Psoas muscle (tissue), 8 donors: ENCODE data around the gene YPEL5. TPM values are rescaled to one million over a fixed set of nuclear protein-coding genes. Genes with fewer than 3 reads are reported as not detected.
"Not testable (repeated sequence)": the region's sequence is repeated elsewhere in the genome, so short reads cannot be mapped to it uniquely, and the experiment has no call there.

Source experiments
- ATAC-seq, 4 donors: fragments of 200-7000 bp; cut with Tn5 transposase; one replicate each; pipeline ENCODE4 v1.9.1; 2020; ENCODE audit warnings: moderate library complexity in 3 of 4, mild to moderate bottlenecking in 2 of 4
- DNase-seq, 2 donors: peaks; one replicate each; pipeline ENCODE4 v3.0.0-alpha.2; 2020
- H3K27ac ChIP-seq: fragments of 200-600 bp; one replicate; pipeline ENCODE4 v1.8.0; 2022
- H3K27me3 ChIP-seq, 3 donors: fragments of 200-600 bp in 1 of 3; one replicate each; pipeline versions ENCODE4 v1.6.1 to v1.8.0; 2013 to 2022; ENCODE audit warnings: low read length in 2 of 3, mild to moderate bottlenecking in 2 of 3, moderate library complexity in 1 of 3; ENCODE audit not compliant: insufficient read depth in 3 of 3
- H3K36me3 ChIP-seq, 2 donors: fragments of 200-600 bp in 1 of 2; one replicate each; pipeline versions ENCODE4 v1.6.1 to v1.8.0; 2013 to 2022; ENCODE audit warnings: low read depth in 1 of 2, mild to moderate bottlenecking in 1 of 2, moderate library complexity in 1 of 2; ENCODE audit not compliant: insufficient read depth in 1 of 2
- H3K4me1 ChIP-seq: fragments of 200-600 bp; one replicate; pipeline ENCODE4 v1.8.0; 2022
- H3K4me3 ChIP-seq: fragments of 200-600 bp; one replicate; pipeline ENCODE4 v1.8.0; 2022; ENCODE audit warnings: mild to moderate bottlenecking
- H3K9me3 ChIP-seq: fragments of 200-600 bp; one replicate; pipeline ENCODE4 v1.8.0; 2022
- CTCF ChIP-seq: fragments of 200-600 bp; IDR thresholded peaks from one replicate; pipeline ENCODE4 v1.8.0; 2022; ENCODE audit warnings: antibody characterized with exemption
- WGBS, 3 donors: extraction: QIAGEN DNeasy Blood & Tissue Kit; methylation state at CpG; one replicate each; pipeline versions ENCODE4 v1.1.6 to v1.1.7; 2013; 5-methylcytosine and 5-hydroxymethylcytosine counted together
- intact Hi-C, 2 donors: fragments of 100-400 bp; cut with DNase I; formaldehyde crosslinking; loops; one replicate each; pipeline versions ENCODE4 v1.11.0 to v1.14.2; 2022
- long read RNA-seq, 2 donors: library from polyadenylated mRNA; unstranded; transcript quantifications; one replicate each; pipeline ENCODE4 v2.0.0, GENCODE V29; 2021
- polyA plus RNA-seq, 3 donors: library from polyadenylated mRNA; stranded (reverse); fragments of 200-250 nt; gene quantifications; one replicate each; pipeline ENCODE4 v1.2.3, GENCODE V29; 2013
- total RNA-seq, 4 donors: library from RNA; stranded (reverse); fragmentation: NEBNext Ultra II Directional in 2 of 4; extraction: Animal tissue kit (Norgen Biotek cat#: 25700) in 2 of 4; gene quantifications; one replicate each; pipeline versions ENCODE4 v1.2.1 to v1.2.4, GENCODE V29; 2021 to 2023
- donor health status: healthy with polysubstance abuse.
- donor health status: DM: no; HTN: no; CAD: no; lungs with moderate emphysema.
- donor health status: Bipolar disorder and iron deficiency.
- donor health status: healthy.
- donor health status: DM: yes; HTN: yes; CAD: no.
- donor health status: DM: no; HTN: no; CAD: no.
- donor health status: DM: no; HTN: no; CAD: no.
- donor health status: DM: yes; HTN: yes; CAD: no.

YPEL5 gene
- total RNA-seq (10 to 100 TPM; 48.0 to 98.0 (median 57.2) TPM), polyA plus RNA-seq (10 to 100 TPM; 23.2 to 55.4 (median 42.2) TPM)
- long read RNA-seq, donor 1, transcript YPEL5-201 (3 exons, 2,182 nt) = major isoform, 65 of 70 reads
- long read RNA-seq, donor 1, partial matches to known transcripts = 0 of 70 reads
- long read RNA-seq, donor 1, other reads (novel, unspliced or antisense) = 2 of 70 reads
- long read RNA-seq, donor 2, transcript YPEL5-201 (3 exons, 2,182 nt) = major isoform, 71 of 84 reads
- long read RNA-seq, donor 2, partial matches to known transcripts = 0 of 84 reads
- long read RNA-seq, donor 2, other reads (novel, unspliced or antisense) = 9 of 84 reads

DNA sequence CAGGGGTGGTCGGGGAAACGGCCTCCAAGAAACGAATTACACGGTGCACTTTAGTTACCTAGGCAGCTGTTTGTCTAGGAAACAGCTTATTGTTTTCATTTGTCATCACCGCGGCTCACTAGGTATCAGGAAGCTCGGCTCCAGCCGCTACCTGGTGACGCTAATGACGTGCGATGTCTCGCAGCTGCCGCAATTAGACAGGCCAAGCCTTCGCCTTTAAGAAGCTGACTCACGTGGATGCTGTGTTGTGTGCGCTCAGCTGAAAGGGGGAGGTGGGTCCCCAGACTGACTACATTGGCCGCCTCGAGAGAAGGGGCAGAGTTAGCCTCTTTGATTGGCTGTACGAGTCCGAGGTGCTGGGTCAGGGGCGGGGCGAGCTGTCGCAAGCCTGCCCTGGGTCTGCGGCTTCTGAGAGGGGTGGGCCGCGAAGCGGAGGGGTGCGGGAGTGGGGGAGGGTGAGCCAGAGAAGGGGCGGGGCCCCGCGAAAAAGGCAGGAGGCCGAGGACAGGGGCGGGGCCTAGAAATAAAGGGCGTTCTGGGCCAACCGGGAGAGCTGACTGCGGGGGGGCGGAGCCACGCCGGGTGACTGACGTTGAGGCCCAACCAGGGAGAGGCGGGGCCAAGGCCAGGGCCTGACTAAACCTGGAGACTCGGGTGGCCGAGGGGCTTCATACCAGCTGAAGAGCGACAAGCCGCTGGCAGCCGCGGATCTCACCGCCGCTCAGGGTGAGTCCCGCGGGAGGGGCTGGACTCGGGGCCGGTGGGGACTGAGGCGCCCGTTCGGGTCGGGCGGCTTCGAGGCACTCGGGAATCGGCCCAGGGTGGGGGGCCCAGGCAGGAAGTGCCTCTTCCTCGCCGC is at the start of gene YPEL5:
Gene YPEL5, plus strand, starts transcription at position 671 of the 859 bp plus-strand sequence. CDS start 9,645 bp downstream, outside the sequence.
- Histone ChIP-seq H3K9me3 (no peaks in the 10 kb centered on the region), H3K4me1 (peaks cover 36% of the 10 kb centered on the region), H3K36me3 (peaks cover 5 to 23% of the 10 kb centered on the region in 2 donors), H3K27ac (peak within 1 kb of the TSS; percentile 100), H3K4me3 (peak within 1 kb of the TSS; percentile 94), H3K27me3 (no peaks in the 10 kb centered on the region)
- 0 to 1% (median 0%) methylated on average over 50 to 63 of the region's 63 CpGs for WGBS, 3 donors
- ATAC-seq (peak; percentile 93 to 96 (median 94)), DNase-seq (peak; percentile 99)
- TF ChIP-seq CTCF = no peak
- intact Hi-C loops = no loop called here

GRCh38 chr2:30098266-30099005 is 48.4 kb upstream of the YPEL5 start:
- no peak overlapping the region for H3K4me3 ChIP-seq
- 68 to 77% (median 72%) methylated on average over 10 of the region's 10 CpGs for WGBS, 3 donors
- DNase-seq (no peak), ATAC-seq (no peak)
- no peak overlapping the region for H3K27ac ChIP-seq
- no peaks in the 10 kb centered on the region for H3K36me3 ChIP-seq
- H3K27me3 ChIP-seq = peaks cover 2 to 31% (median 5%) of the 10 kb centered on the region in 3 donors
- no peaks in the 10 kb centered on the region for H3K9me3 ChIP-seq
- no peak for TF ChIP-seq CTCF
- H3K4me1 ChIP-seq = no peaks in the 10 kb centered on the region
- intact Hi-C loops = no loop called here

GRCh38 chr2:30099366-30099765 is 47.4 kb upstream of the YPEL5 start:
- H3K27me3 ChIP-seq = peaks cover 2 to 22% (median 5%) of the 10 kb centered on the region in 3 donors
- H3K36me3 ChIP-seq, intact Hi-C loops, H3K4me1 ChIP-seq, DNase-seq, ATAC-seq, H3K27ac ChIP-seq, H3K4me3 ChIP-seq, H3K9me3 ChIP-seq: not testable (repeated sequence)
- 56 to 81% (median 75%) methylated on average over 1 of the region's 1 CpG for WGBS, 3 donors

DNA sequence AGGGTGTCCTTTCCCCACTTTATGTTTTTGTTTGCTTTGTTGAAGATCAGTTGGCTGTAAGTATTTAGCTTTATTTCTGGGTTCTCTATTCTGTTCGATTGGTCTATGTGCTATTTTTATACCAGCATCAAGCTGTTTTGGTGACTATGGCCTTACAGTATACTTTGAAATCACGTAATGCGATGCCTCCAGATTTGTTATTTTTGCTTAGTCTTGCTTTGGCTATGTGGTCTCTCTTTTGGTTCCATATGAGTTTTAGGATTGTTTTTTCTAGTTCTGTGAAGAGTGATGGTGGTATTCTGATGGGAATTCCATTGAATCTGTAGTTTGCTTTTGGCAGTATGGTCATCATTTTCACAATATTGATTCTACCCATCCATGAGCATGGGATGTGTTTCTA is 46.1 kb upstream of the YPEL5 start:
- DNase-seq, ATAC-seq, H3K36me3 ChIP-seq, H3K4me1 ChIP-seq, H3K4me3 ChIP-seq, intact Hi-C loops, H3K27ac ChIP-seq, H3K9me3 ChIP-seq: not testable (repeated sequence)
- WGBS, 3 donors = 76 to 81% (median 77%) methylated on average over 3 of the region's 3 CpGs
- H3K27me3 ChIP-seq = peaks cover 0 to 20% (median 2%) of the 10 kb centered on the region in 3 donors

DNA sequence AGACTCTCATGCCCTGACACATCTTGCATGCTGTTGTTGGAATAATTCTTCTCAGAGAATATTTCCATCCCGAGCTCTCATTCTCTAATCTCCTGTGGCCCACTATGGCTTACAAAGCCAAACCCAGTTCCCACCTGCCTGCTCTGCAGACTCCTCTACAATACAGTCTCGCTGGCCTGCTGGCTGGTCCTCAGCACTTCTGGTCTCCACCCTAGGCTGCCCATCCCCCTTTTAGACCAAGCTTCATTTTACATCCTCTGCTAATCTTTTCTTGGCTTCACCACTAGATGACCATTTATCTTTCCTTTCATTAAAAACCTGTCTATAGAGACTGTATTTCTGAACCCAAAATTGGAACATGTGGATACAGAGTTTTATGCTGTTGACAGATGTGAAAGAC is 42.5 kb upstream of the YPEL5 start:
- intact Hi-C loops = no loop called here
- WGBS, 3 donors = 49 to 57% (median 52%) methylated on average over 2 of the region's 2 CpGs
- H3K36me3 ChIP-seq = no peaks in the 10 kb centered on the region
- no peak overlapping the region for H3K27ac ChIP-seq
- peaks cover 0 to 10% (median 0%) of the 10 kb centered on the region in 3 donors for H3K27me3 ChIP-seq
- no peaks in the 10 kb centered on the region for H3K9me3 ChIP-seq
- no peak for TF ChIP-seq CTCF
- no peaks in the 10 kb centered on the region for H3K4me1 ChIP-seq
- H3K4me3 ChIP-seq = no peak overlapping the region
- ATAC-seq (no peak), DNase-seq (no peak)
